HEK293 (cell line): ENCODE results near the gene TNS3.

Source experiments
- CTCF ChIA-PET: fragments of 350-600 bp; formaldehyde crosslinking; extraction: SDS; loops from one replicate; lab custom pipeline; 2021; ENCODE audit warnings: antibody characterized with exemption; lab: Yijun Ruan, JAX
- POLR2A ChIA-PET: fragments of 300-600 bp; formaldehyde crosslinking; extraction: SDS; loops from one replicate; lab custom pipeline; 2020; ENCODE audit warnings: antibody characterized with exemption, inconsistent platforms; lab: Yijun Ruan, JAX
- H3K27ac ChIP-seq: fragments of 200-500 bp; sonication (Bioruptor generic); 2 replicates; pipeline ENCODE4 v1.5.1; 2014; ENCODE audit warnings: low read depth, low read length, control low read depth, inconsistent platforms; ENCODE audit errors: extremely low read depth
- H3K36me3 ChIP-seq, 2 experiments: fragments of 200-500 bp in 1 of 2; sonication (Bioruptor generic) in 1 of 2; 1 replicate in 1 of 2; 2 replicates in 1 of 2; pipeline ENCODE4 v1.5.1; 2014 to 2017; ENCODE audit warnings: inconsistent platforms in 2 of 2, low read length in 2 of 2; ENCODE audit not compliant: control insufficient read depth in 2 of 2, insufficient read depth in 1 of 2
- H3K4me1 ChIP-seq: fragments of 200-500 bp; sonication (Bioruptor generic); 2 replicates; pipeline ENCODE4 v1.5.1; 2014; ENCODE audit warnings: mild to moderate bottlenecking, low read length, inconsistent platforms; ENCODE audit not compliant: control insufficient read depth, insufficient read depth
- H3K4me3 ChIP-seq: 2 replicates; pipeline ENCODE4 v1.5.1; 2011; ENCODE audit warnings: low read depth, mild to moderate bottlenecking, control low read depth, low read length, moderate library complexity
- H3K9me3 ChIP-seq: fragments of 200-500 bp; sonication (Bioruptor generic); 2 replicates; pipeline ENCODE4 v1.5.1; 2014; ENCODE audit warnings: low read depth, low read length, inconsistent platforms; ENCODE audit not compliant: control insufficient read depth, insufficient read depth
- HOXC10 ChIP-seq: sonication (generic); formaldehyde crosslinking; IDR thresholded peaks from 2 replicates; pipeline ENCODE4 v1.8.1; 2023; ENCODE audit warnings: mild to moderate bottlenecking, missing genetic modification reagents
- KLF1 ChIP-seq: fragments of 450-650 bp; formaldehyde crosslinking; IDR thresholded peaks from 2 replicates; pipeline ENCODE4 v1.5.1; 2016; ENCODE audit warnings: missing biosample characterization, missing genetic modification characterization
- KLF16 ChIP-seq: fragments of 450-650 bp; formaldehyde crosslinking; IDR thresholded peaks from 2 replicates; pipeline ENCODE4 v1.5.1; 2017; ENCODE audit warnings: missing biosample characterization, missing genetic modification characterization
- SCRT1 ChIP-seq: fragments of 450-650 bp; formaldehyde crosslinking; IDR thresholded peaks from 2 replicates; pipeline ENCODE4 v1.5.1; 2016; ENCODE audit warnings: missing biosample characterization, missing genetic modification characterization, borderline replicate concordance
- ZEB2 ChIP-seq: fragments of 450-650 bp; formaldehyde crosslinking; IDR thresholded peaks from 2 replicates; pipeline ENCODE4 v1.5.1; 2016; ENCODE audit warnings: missing biosample characterization, missing genetic modification characterization
- ZNF132 ChIP-seq: fragments of 450-650 bp; formaldehyde crosslinking; IDR thresholded peaks from 2 replicates; pipeline ENCODE4 v1.5.1; 2017; ENCODE audit warnings: missing biosample characterization, missing genetic modification characterization, borderline replicate concordance
- ZNF146 ChIP-seq: fragments of 450-650 bp; formaldehyde crosslinking; IDR thresholded peaks from 2 replicates; pipeline ENCODE4 v1.5.1; 2016; ENCODE audit warnings: missing biosample characterization, missing genetic modification characterization
- ZNF248 ChIP-seq: fragments of 450-650 bp; formaldehyde crosslinking; IDR thresholded peaks from 2 replicates; pipeline ENCODE4 v1.5.1; 2017; ENCODE audit warnings: missing biosample characterization, missing genetic modification characterization
- ZNF473 ChIP-seq: fragments of 450-650 bp; formaldehyde crosslinking; IDR thresholded peaks from 2 replicates; pipeline ENCODE4 v1.5.1; 2017; ENCODE audit warnings: missing biosample characterization, missing genetic modification characterization
- ZNF549 ChIP-seq: fragments of 450-650 bp; IDR thresholded peaks from 2 replicates; pipeline ENCODE4 v1.5.1; 2018; ENCODE audit warnings: missing biosample characterization, missing genetic modification characterization, mild to moderate bottlenecking, inconsistent platforms, moderate library complexity
- ZNF623 ChIP-seq: fragments of 450-650 bp; formaldehyde crosslinking; IDR thresholded peaks from 2 replicates; pipeline ENCODE4 v1.5.1; 2016; ENCODE audit warnings: missing biosample characterization, missing genetic modification characterization
- ZNF677 ChIP-seq: fragments of 450-650 bp; IDR thresholded peaks from 2 replicates; pipeline ENCODE4 v1.5.0; 2018; ENCODE audit warnings: missing biosample characterization, mild to moderate bottlenecking, missing genetic modification characterization, moderate library complexity
- ZSCAN16 ChIP-seq: fragments of 450-650 bp; formaldehyde crosslinking; IDR thresholded peaks from 2 replicates; pipeline ENCODE4 v1.5.1; 2016; ENCODE audit warnings: missing biosample characterization, missing genetic modification characterization
- TF ChIP-seq, protein P1 (sequence below): fragments of 450-650 bp; formaldehyde crosslinking; IDR thresholded peaks from 2 replicates; pipeline ENCODE4; 2016; ENCODE audit warnings: missing biosample characterization, missing genetic modification characterization
- TF ChIP-seq, protein P2 (sequence below): fragments of 450-650 bp; IDR thresholded peaks from 2 replicates; pipeline ENCODE4 v1.5.1; 2018; ENCODE audit warnings: missing biosample characterization, missing genetic modification characterization
- TF ChIP-seq, protein P3 (sequence below): fragments of 450-650 bp; formaldehyde crosslinking; IDR thresholded peaks from 2 replicates; pipeline ENCODE4 v1.5.1; 2016; ENCODE audit warnings: missing biosample characterization, missing genetic modification characterization, borderline replicate concordance
- TF ChIP-seq, protein P4 (sequence below): fragments of 450-650 bp; formaldehyde crosslinking; IDR thresholded peaks from 2 replicates; pipeline ENCODE4 v1.5.1; 2016; ENCODE audit warnings: missing biosample characterization, missing genetic modification characterization, low read depth
- TF ChIP-seq, protein P5 (sequence below): fragments of 450-650 bp; formaldehyde crosslinking; IDR thresholded peaks from 2 replicates; pipeline ENCODE4 v1.5.1; 2016; ENCODE audit warnings: missing biosample characterization, missing genetic modification characterization, low read depth

Gene TNS3

DNA sequence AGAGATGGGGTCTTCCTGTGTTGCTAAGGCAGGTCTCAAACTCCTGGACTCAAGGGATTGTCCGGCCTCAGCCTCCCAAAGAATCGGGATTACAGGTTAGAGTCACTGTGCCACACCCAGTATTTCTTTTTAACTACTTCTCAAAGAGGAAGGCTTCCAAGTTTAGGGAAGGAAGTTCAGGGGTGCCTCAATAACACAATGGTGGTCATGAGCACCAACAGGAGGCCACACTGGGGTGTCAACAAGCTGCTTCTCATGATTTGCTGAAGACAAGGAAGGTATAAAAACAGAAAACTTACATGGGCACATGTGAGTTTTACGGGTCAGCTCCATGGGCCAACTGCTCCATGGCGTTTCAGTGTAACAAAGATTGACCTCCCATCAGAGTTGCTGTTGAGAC is 160.5 kb downstream of the TNS3 start (continued):
- TF ChIP-seq ZNF623 (tag by site-specific recombination): no peak

DNA sequence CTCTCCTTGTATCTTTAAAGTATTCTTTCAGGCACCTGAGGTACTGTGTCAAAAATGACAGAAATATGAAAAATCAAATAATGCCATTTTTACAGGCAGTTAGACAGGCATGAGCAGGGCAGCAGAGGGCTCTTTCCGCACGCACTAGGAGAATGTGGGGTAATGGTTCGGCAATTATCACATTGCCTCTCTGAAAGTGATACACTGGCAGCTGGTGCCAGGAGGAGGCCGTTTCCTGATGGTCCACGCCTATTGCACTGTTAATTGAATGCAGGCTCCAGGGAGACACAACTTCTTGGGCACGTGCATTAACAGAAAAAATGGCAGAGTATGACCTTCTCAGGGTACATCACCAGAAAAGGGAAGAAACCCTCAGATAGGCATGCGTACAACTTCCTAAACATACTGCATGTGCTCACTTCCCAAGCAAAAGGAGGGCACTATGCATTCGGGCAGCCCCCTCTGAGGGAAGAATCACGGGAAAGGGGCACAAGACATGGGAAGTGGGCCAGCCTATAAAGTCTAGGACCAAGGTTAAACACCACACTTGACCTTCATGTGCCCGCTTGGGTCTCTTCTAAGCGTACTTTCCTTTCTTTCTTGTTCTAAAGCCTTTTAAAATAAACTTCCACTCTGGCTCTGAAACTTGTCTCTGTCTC is 161.7 kb downstream of the TNS3 start:
- CTCF ChIA-PET: interaction anchor here (2.1 kb wide), 1 partner anchor 15 kb away, joined by 6 read pairs; no protein-coding TSS in a partner anchor
- POLR2A ChIA-PET: no interaction called here

DNA sequence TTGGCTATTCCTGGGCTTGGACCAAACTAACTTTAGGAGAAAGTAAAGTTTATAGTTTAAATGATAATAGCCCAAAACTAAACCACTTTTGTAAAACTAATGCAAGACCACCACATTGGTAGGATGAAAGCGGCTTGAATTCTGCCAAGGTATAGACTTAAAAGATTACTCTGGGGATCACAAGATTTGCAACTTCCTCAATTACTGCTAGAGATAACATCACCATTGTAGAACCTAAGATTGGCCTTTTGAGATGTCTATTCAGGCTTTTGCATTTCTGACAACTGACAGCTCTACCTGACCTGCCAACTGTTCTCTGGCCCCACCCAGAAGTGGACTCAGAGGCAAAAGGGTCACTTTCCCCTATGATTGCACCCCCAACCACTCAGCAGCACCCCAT is 162.4 kb downstream of the TNS3 start:
- ChIA-PET CTCF (interaction anchor here (0.6 to 2.4 kb wide), 3 partner anchors 16 to 162 kb away, joined by 3 to 10 read pairs (median 6); no protein-coding TSS in a partner anchor), POLR2A (no interaction called here)
- no peaks in the 10 kb centered on the region for H3K4me1 ChIP-seq
- H3K9me3 ChIP-seq: no peaks in the 10 kb centered on the region
- no peak overlapping the region for H3K4me3 ChIP-seq
- H3K27ac ChIP-seq: no peak overlapping the region
- no peaks in the 10 kb centered on the region for H3K36me3 ChIP-seq
- no peak for TF ChIP-seq ZEB2 (tag by site-specific recombination)
- no peak for TF ChIP-seq ZNF248 (tag by site-specific recombination)
- TF ChIP-seq, protein P1, sequence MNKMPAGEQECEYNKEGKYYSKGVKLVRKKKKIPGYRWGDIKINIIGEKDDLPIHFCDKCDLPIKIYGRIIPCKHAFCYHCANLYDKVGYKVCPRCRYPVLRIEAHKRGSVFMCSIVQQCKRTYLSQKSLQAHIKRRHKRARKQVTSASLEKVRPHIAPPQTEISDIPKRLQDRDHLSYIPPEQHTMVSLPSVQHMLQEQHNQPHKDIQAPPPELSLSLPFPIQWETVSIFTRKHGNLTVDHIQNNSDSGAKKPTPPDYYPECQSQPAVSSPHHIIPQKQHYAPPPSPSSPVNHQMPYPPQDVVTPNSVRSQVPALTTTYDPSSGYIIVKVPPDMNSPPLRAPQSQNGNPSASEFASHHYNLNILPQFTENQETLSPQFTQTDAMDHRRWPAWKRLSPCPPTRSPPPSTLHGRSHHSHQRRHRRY (tag by site-specific recombination): no peak
- TF ChIP-seq HOXC10: no peak
- TF ChIP-seq KLF1 (tag by site-specific recombination): no peak
- TF ChIP-seq, protein P2, sequence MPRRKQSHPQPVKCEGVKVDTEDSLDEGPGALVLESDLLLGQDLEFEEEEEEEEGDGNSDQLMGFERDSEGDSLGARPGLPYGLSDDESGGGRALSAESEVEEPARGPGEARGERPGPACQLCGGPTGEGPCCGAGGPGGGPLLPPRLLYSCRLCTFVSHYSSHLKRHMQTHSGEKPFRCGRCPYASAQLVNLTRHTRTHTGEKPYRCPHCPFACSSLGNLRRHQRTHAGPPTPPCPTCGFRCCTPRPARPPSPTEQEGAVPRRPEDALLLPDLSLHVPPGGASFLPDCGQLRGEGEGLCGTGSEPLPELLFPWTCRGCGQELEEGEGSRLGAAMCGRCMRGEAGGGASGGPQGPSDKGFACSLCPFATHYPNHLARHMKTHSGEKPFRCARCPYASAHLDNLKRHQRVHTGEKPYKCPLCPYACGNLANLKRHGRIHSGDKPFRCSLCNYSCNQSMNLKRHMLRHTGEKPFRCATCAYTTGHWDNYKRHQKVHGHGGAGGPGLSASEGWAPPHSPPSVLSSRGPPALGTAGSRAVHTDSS (tag by site-specific recombination): no peak
- TF ChIP-seq SCRT1 (tag by site-specific recombination): no peak

More for the DNA sequence above, 161.7 kb downstream of the TNS3 start:
- Histone ChIP-seq H3K36me3 (no peaks in the 10 kb centered on the region), H3K27ac (no peak overlapping the region)
- TF ChIP-seq, protein P3, sequence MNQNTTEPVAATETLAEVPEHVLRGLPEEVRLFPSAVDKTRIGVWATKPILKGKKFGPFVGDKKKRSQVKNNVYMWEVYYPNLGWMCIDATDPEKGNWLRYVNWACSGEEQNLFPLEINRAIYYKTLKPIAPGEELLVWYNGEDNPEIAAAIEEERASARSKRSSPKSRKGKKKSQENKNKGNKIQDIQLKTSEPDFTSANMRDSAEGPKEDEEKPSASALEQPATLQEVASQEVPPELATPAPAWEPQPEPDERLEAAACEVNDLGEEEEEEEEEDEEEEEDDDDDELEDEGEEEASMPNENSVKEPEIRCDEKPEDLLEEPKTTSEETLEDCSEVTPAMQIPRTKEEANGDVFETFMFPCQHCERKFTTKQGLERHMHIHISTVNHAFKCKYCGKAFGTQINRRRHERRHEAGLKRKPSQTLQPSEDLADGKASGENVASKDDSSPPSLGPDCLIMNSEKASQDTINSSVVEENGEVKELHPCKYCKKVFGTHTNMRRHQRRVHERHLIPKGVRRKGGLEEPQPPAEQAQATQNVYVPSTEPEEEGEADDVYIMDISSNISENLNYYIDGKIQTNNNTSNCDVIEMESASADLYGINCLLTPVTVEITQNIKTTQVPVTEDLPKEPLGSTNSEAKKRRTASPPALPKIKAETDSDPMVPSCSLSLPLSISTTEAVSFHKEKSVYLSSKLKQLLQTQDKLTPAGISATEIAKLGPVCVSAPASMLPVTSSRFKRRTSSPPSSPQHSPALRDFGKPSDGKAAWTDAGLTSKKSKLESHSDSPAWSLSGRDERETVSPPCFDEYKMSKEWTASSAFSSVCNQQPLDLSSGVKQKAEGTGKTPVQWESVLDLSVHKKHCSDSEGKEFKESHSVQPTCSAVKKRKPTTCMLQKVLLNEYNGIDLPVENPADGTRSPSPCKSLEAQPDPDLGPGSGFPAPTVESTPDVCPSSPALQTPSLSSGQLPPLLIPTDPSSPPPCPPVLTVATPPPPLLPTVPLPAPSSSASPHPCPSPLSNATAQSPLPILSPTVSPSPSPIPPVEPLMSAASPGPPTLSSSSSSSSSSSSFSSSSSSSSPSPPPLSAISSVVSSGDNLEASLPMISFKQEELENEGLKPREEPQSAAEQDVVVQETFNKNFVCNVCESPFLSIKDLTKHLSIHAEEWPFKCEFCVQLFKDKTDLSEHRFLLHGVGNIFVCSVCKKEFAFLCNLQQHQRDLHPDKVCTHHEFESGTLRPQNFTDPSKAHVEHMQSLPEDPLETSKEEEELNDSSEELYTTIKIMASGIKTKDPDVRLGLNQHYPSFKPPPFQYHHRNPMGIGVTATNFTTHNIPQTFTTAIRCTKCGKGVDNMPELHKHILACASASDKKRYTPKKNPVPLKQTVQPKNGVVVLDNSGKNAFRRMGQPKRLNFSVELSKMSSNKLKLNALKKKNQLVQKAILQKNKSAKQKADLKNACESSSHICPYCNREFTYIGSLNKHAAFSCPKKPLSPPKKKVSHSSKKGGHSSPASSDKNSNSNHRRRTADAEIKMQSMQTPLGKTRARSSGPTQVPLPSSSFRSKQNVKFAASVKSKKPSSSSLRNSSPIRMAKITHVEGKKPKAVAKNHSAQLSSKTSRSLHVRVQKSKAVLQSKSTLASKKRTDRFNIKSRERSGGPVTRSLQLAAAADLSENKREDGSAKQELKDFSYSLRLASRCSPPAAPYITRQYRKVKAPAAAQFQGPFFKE (tag by site-specific recombination): no peak
- TF ChIP-seq ZNF677 (tag by site-specific recombination) (no peak), ZNF146 (no peak), ZNF473 (tag by site-specific recombination) (no peak), ZNF132 (tag by site-specific recombination) (no peak), ZNF549 (tag by site-specific recombination) (no peak), KLF16 (tag by site-specific recombination) (no peak), ZSCAN16 (tag by site-specific recombination) (no peak)
- TF ChIP-seq, protein P4, sequence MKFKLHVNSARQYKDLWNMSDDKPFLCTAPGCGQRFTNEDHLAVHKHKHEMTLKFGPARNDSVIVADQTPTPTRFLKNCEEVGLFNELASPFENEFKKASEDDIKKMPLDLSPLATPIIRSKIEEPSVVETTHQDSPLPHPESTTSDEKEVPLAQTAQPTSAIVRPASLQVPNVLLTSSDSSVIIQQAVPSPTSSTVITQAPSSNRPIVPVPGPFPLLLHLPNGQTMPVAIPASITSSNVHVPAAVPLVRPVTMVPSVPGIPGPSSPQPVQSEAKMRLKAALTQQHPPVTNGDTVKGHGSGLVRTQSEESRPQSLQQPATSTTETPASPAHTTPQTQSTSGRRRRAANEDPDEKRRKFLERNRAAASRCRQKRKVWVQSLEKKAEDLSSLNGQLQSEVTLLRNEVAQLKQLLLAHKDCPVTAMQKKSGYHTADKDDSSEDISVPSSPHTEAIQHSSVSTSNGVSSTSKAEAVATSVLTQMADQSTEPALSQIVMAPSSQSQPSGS (tag by site-specific recombination): no peak
- TF ChIP-seq, protein P5, sequence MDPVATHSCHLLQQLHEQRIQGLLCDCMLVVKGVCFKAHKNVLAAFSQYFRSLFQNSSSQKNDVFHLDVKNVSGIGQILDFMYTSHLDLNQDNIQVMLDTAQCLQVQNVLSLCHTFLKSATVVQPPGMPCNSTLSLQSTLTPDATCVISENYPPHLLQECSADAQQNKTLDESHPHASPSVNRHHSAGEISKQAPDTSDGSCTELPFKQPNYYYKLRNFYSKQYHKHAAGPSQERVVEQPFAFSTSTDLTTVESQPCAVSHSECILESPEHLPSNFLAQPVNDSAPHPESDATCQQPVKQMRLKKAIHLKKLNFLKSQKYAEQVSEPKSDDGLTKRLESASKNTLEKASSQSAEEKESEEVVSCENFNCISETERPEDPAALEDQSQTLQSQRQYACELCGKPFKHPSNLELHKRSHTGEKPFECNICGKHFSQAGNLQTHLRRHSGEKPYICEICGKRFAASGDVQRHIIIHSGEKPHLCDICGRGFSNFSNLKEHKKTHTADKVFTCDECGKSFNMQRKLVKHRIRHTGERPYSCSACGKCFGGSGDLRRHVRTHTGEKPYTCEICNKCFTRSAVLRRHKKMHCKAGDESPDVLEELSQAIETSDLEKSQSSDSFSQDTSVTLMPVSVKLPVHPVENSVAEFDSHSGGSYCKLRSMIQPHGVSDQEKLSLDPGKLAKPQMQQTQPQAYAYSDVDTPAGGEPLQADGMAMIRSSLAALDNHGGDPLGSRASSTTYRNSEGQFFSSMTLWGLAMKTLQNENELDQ (tag by site-specific recombination): no peak
- TF ChIP-seq, all 188 proteins: peak for 0
- Histone ChIP-seq H3K4me3 (no peak overlapping the region), H3K9me3 (no peaks in the 10 kb centered on the region), H3K4me1 (no peaks in the 10 kb centered on the region)
